Hematopoietic multipotent progenitor cell treated with erythropoietin and hydrocortisone succinate and interleukin-3 and kit ligand, for 6 days (in vitro differentiated cells): ENCODE results near the gene CADM1.

ENCODE experiments used
- DNase-seq: peaks from one replicate; pipeline ENCODE4 v3.0.0-alpha.2; 2015

Gene CADM1

DNA sequence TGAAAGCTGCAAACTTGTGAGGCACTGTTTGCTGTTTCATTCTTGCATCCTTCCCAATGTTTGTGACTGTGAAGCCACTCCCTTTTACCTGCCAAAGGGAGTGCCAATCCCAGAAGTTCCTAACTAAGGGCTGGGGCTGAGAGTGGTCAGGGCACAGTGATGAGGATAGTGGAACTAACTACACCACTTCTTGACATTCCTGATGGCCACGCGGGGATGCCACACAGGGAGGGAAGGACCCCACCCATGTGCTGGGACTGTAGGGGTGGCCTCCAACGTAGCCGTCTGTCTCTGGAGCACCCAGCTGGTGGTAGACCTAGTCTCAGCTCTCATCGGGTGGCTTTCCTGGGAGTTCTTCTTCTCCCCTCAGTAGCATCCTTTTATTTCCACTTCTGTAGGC is 335.5 kb downstream of the CADM1 start:
- DNase-seq, result no peak

- no peak for DNase-seq
Measured at GRCh38 chr11:115168229-115168671, 336.0 kb downstream of the CADM1 start.

DNA sequence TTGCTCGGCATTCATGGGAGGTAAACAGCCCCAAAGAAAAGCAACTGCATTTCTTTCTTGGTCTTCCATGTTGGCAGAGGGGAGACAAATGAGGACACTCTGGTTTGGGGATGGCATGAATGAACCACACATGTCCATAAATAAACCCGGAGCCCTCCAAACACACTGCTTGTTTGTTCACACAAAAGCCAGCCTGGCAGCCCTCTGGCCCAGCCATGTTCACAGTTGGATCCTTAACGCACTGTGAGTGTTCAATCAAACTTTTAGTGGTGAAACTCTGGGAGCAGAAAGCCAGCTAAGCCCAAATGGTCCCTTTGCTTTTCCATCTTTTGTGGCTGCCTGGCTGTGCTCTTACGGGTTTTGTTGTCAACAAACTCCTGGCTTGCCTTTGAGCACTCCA is 336.8 kb downstream of the CADM1 start:
- no peak for DNase-seq

- DNase-seq, result no peak
Measured at GRCh38 chr11:115166820-115167219, 337.4 kb downstream of the CADM1 start.

DNA sequence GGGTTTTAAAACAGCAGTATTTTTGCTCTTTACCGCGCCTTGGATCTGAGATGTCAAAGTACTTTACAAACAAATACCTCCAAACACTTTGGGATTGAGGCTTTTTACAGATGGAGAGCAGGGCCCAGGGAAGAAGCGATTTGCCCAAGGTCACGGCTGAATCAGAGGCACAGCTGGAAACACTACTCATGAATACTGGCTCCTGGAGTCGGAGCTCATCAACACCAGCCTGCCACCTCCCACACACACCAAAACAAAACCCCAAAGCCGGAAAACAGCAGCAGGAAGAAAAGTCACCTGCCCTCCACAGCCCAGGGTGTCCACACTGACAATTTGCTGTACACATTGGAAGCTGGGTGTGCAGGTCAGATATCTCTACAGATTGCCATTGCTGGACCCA is 339.4 kb downstream of the CADM1 start:
- no peak for DNase-seq

- DNase-seq, result no peak
Measured at GRCh38 chr11:115162919-115163318, 341.3 kb downstream of the CADM1 start.

DNA sequence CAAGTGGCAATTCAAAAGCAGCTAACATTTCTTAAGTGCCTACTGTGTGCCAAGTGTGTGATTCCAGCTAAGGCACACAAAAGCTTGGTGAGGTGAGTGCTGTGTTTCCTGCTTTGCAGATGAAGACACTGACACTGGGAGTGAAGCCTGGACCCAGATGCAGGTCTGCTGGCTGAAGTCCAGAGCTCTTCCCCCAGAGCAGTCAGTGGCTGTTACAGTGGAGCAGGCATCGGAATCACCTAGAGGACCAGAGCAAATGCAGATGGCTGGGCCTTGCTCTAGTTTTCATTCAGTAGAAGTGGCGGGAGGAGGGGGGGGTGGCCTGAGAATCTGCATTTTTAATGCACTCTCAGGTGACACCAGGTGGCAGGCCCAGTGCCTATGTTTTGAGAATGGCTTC is 342.3 kb downstream of the CADM1 start:
- no peak for DNase-seq

DNA sequence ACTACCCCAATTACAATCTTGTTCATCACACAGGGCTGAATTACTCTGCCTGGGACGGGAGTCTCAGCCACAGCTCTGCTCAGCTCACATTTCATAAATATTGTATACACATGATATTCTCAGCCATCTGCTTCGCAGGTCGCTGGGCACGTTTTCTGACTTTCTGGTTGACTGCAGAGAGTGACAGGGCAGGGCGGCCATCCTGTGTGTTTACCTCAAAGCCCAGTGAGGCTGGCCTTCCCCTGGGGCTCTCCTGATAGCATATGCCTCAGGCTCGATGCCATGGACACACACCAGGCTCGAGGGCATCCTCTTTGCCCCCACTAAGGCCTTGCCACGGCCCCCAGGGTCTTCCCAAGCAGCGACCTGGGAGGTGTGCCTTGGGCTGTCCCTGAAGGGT is 345.0 kb downstream of the CADM1 start:
- DNase-seq, result no peak

DNA sequence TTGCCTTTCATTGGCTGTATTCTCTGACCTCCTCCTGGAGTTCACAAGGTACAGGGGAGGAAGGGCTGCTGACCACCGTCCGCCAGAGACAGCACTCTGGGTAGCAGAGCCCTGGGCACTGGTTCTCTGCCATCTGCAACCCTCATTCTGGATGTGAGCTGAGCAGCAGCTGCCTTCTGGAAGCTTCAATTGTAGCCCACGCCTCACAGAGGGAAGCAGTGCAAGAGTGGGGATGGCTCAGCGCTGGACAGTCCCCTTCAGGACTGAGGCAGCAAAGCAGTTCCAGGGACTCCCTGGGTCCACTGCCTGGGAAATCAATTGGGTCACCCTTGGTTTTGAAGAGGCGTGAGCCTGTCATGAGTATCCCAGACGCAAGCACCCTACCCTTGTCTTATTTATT is 346.2 kb downstream of the CADM1 start:
- no peak for DNase-seq

- DNase-seq, result no peak
Measured at GRCh38 chr11:115157247-115157646, 347.0 kb downstream of the CADM1 start.

DNA sequence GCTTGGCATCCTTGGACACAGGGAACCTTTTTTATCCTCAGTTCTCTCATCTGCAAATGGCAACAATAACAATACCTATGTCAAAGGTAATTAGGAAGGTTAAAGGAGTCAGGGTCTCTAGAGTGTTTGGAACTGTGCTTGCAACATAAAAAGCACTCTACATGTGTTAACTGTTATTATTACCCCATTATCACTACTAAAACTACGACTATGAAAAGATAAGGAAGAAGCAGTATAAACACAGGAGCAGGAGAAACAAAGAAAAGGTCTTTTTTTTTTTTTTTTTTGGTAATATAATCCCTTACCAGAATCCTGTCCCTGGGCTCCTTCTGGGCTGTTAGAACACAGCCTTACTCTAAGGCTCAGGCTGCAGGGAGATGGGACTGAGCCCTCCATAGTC is 348.2 kb downstream of the CADM1 start:
- DNase-seq, result no peak

DNA sequence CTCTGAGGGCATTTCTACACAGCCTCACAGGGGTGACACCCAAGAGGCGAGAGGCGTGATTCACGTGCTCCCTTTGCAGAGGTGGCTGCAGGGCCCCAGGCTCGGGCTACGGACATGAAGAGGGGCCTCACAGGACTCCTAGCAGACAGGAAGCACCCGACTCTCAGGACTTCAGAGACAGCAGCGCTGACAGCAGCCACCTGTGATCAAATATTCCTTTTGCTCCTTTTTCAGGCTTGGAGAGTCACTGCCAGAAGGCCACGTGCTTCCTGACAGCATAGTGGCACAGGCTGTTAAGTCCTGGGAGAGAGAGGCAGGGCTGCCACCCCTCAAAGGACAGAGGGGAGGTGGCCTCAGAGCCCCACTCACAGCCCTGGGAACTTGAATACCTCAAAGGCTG is 348.9 kb downstream of the CADM1 start:
- no peak for DNase-seq

DNA sequence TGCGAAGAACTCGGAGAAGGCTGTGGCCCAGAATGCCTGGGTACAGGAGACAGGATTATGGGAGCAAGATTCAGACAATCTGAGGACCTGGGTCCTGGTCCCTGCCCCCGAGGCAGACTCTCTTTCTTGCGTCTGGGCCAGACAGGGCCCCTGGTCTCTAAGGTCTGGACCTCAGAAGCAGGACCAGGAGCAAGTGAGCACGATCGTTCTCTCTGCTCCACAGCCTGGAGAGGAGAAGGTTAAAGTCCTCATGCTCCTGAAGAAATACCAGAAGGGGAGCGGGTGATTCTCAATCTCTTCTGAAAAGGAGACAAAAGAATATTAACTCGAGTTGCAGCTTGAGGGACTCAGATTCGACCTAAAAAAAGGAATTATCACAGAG is 349.9 kb downstream of the CADM1 start:
- DNase-seq, result no peak

DNA sequence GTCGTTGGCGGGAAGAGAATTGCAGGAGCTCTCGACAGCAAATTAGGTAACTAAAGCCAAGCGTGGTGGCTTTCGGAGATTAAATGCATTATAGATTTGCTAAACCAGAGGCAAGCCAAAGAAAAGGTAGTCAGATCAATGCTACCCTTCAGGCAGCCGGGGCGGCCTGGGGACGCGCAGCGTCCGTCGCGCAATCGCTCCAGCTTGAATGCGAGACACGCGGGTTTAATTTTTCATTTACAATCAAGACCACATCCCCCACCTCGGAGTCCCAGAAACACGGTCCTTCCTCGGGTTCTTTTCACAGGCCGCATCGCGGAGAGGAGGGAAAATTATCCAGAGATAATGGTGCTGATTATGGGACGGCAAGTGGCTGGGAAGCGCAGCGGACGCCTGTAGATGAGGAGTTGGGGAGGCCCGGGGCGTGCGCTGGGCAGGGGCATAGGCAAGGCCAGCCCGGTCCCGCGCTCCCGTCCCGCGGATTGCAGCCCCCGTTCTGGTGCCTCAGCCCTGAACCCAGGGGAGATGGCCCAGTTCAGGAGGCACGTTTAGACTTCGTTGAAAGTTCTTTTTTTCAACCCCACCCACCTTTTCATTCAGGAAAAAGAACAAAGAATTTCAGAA is 350.4 kb downstream of the CADM1 start:
- no peak for DNase-seq

- DNase-seq, result no peak
Measured at GRCh38 chr11:115153135-115153534, 351.1 kb downstream of the CADM1 start.

DNA sequence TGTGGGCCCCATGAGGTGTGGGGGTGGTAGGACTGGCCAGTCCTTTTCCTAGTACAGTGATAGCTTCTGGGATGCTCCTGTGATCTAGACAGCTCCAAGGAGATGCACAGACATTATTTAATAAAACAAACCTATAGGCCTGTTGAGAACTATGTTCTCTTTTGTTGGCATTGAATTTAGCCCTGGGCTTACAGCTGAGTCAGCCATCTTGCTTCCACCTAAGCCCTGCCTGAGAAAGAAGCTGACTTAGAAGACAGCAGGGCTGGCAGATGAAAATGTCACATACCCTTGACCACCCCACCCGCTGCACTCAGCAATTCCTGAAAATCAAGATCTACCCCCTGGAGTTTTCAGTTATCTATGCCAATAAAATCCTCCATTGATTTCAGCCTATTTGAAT is 353.2 kb downstream of the CADM1 start:
- no peak for DNase-seq

DNA sequence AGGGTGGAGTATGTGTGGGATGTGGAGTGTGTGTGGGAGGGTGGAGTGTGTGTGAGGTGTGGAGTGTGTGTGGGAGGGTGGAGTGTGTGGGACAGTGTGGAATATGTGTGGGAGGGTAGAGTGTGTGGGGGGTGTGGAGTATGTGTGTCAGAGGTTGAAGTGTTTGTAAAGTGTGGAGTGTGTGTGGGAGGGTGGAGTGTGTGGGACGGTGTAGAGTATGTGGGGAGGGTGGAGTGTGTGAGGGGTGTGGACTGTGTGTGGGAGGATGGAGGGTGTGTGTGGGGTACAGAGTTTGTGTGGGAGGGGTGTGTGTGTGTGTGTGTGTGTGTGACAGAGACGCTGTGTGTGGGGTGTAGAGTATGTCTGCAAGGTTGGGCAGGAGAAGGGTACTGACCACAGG is 355.5 kb downstream of the CADM1 start:
- no peak for DNase-seq

DNA sequence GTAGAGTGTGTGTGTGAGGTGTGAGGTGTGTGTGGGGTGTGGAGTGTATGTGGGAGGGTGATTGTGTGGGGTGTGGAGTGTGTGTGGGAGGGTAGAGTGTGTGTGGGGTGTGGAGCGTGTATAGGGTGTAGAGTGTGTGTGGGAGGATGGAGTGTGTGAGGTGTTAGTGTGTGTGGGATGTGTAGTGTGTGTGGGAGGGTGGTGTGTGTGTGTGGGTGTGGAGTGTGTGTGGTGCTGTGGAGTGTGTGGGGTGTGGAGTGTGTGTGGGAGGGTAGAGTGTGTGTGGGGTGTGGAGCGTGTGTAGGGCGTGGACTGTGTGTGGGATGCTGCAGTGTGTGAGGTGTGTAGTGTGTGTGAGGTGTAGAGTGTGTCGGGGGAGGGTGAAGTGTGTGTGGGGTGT is 356.1 kb downstream of the CADM1 start:
- no peak for DNase-seq

DNA sequence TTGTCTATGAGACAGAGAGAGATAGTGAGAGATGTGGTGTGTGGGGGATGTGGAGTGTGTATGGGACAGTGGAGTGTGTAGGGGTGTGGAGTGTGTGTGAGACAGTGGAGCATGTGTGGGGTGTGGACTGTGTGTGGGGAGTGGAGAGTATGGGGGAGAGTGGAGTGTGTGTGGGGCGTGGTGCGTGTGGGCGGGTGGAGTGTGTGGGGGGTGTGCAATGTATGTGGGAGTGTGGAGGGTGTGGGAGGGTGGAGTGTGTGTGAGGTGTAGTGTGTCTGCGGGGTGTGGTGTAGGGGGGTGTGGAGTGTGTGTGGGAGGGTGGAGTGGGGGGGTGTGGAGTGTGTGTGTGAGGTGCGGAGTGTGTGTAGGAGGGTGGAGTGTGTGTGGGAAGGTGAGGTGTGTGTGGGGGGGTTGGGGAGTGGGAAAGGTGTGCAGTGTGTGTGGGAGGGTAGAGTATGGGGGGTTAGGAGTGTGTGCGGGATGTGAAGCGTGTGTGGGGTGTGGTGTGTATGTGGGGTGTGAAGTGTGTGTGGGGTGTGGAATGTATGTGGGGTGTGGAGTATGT is 356.9 kb downstream of the CADM1 start:
- DNase-seq, result no peak

- DNase-seq, result no peak
Measured at GRCh38 chr11:115146425-115146824, 357.8 kb downstream of the CADM1 start.

DNA sequence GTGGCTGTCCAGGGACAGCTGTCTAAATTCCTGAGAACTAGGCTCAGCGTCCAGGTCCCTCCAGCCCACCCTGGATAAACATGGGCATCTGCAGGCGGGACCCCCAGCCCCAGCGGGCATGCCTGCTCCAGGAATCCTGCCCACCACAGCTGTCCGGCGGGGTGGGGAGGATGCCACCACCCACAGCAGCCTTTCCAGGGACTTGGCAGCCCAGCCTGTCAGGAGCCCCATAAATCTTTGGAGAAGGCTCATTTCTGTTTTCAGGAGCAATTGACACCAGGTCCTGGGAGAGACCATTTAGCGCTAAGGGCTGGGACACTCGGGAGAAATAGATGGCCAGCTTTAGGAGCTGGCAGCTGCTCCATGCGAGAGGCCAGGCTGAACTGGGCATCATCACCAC is 358.9 kb downstream of the CADM1 start:
- no peak for DNase-seq

- no peak for DNase-seq
Measured at GRCh38 chr11:115144914-115145313, 359.3 kb downstream of the CADM1 start.

GRCh38 chr11:115144014-115144413 is 360.2 kb downstream of the CADM1 start:
- DNase-seq, result no peak

DNA sequence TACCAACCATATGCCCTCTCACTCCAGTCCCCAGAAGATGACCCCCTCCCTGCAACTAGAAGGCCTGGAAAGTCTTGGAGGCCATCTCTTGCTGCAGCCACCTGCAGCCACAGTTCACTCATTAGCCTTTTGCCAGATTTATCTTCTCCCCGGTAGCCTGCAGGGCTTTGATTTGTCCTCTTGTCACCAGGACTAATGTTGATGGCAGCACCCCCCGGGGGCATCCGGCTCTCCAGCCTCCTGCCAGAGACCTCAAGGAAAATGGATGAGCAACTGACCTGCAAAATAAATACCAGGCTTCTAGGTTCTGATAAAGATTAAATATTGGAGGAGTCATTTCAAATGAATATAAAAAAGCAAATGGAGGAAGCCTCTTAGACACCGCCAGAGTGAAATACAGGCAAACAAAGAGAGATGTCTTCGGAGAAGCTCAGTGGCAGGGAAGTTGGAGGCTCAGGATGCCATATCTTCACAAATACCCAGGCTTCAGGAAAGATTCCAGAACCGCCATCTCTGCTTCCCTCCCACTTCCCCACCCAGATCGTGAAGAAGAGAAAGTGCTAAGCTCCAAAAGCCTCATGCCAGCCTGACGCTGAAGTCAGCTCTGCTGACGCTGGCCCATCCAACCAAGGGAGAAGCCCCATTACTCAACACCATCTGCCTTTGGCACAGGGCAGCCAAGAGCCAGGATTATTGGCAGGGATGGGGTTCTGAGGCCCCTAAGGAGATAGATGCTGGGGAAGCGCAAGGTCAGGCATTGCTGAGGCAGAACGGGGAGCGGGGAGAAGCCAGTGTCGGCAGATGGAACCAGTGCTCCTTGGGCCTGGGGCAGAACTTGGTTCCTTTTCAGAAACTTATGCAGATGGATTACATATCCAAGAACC is 362.7 kb downstream of the CADM1 start:
- no peak for DNase-seq
